IMR-90 (cell line): Measurements from ENCODE around the gene CATSPERZ. TPM values are rescaled to one million over a fixed set of nuclear protein-coding genes. Genes with fewer than 3 reads are reported as not detected.

Experiments used
- ATAC-seq: fragments of 200-7000 bp; cut with Tn5 transposase; 2 replicates; pipeline ENCODE4 v1.9.1; 2020; ENCODE audit warnings: low read depth, mild to moderate bottlenecking, moderate library complexity
- BruUV-seq: library from RNA; stranded (reverse); fragments of 400-500 nt; replicated peaks from 2 replicates; lab custom pipeline; 2021; lab: Mats Ljungman, UMichigan
- CTCF ChIA-PET: fragments of 300-600 bp; formaldehyde crosslinking; extraction: SDS; loops from one replicate; lab custom pipeline; 2021; ENCODE audit warnings: antibody characterized with exemption; lab: Yijun Ruan, JAX
- POLR2A ChIA-PET: fragments of 300-600 bp; sonication (Branson Sonifier 250); formaldehyde crosslinking; loops from one replicate; lab custom pipeline; 2022; ENCODE audit warnings: antibody characterized with exemption; ENCODE audit not compliant: unreplicated experiment; lab: Charles Lee
- DNase-seq: peaks from one replicate; pipeline ENCODE4 v3.0.0; 2013
- H2AFZ ChIP-seq: replicated peaks from 2 replicates; pipeline ENCODE3; 2013; ENCODE audit warnings: low read length, mild to moderate bottlenecking; ENCODE audit not compliant: poor library complexity
- H2AK5ac ChIP-seq: 2 replicates; pipeline ENCODE4 v1.6.1; 2013; ENCODE audit warnings: low read depth, low read length, inconsistent platforms
- H2AK9ac ChIP-seq: replicated peaks from 2 replicates; pipeline ENCODE3; 2013; ENCODE audit warnings: mild to moderate bottlenecking, low read depth, low read length, moderate library complexity; ENCODE audit not compliant: poor library complexity
- H2BK120ac ChIP-seq: 2 replicates; pipeline ENCODE4 v1.6.1; 2013; ENCODE audit warnings: low read depth, low read length, inconsistent platforms
- H2BK15ac ChIP-seq: 3 replicates; pipeline ENCODE4 v1.6.1; 2013; ENCODE audit warnings: low read depth, low read length, inconsistent platforms
- H2BK20ac ChIP-seq: 2 replicates; pipeline ENCODE4 v1.6.1; 2013; ENCODE audit warnings: low read depth, mild to moderate bottlenecking, inconsistent platforms, low read length, moderate library complexity
- H2BK5ac ChIP-seq: 2 replicates; pipeline ENCODE4 v1.6.1; 2013; ENCODE audit warnings: mild to moderate bottlenecking, low read depth, low read length, inconsistent platforms; ENCODE audit not compliant: poor library complexity, severe bottlenecking
- H3K14ac ChIP-seq: replicated peaks from 2 replicates; pipeline ENCODE4 v1.6.1; 2013; ENCODE audit warnings: low read depth, low read length, inconsistent platforms
- H3K18ac ChIP-seq: 2 replicates; pipeline ENCODE4 v1.6.1; 2013; ENCODE audit warnings: low read depth, low read length, control low read depth
- H3K23ac ChIP-seq: 2 replicates; pipeline ENCODE4 v1.6.1; 2013; ENCODE audit warnings: low read depth, low read length, inconsistent platforms
- H3K27ac ChIP-seq: 2 replicates; pipeline ENCODE4 v1.5.1; 2013; ENCODE audit warnings: mild to moderate bottlenecking, control low read depth, low read length; ENCODE audit not compliant: insufficient read depth
- H3K27me3 ChIP-seq: 2 replicates; pipeline ENCODE4 v1.6.1; 2013; ENCODE audit warnings: low read length; ENCODE audit not compliant: control insufficient read depth, insufficient read depth
- H3K36me3 ChIP-seq: 2 replicates; pipeline ENCODE4 v1.6.1; 2013; ENCODE audit warnings: low read length, mixed read lengths; ENCODE audit not compliant: control insufficient read depth, insufficient read depth
- H3K4ac ChIP-seq: 2 replicates; pipeline ENCODE4 v1.6.1; 2013; ENCODE audit warnings: low read depth, low read length, inconsistent platforms
- H3K4me1 ChIP-seq: 2 replicates; pipeline ENCODE4 v1.6.1; 2013; ENCODE audit warnings: low read length, mixed read lengths; ENCODE audit not compliant: control insufficient read depth, insufficient read depth
- H3K4me2 ChIP-seq: 2 replicates; pipeline ENCODE4 v1.6.1; 2013; ENCODE audit warnings: low read depth, mild to moderate bottlenecking, control low read depth, low read length, moderate library complexity
- H3K4me3 ChIP-seq: 2 replicates; pipeline ENCODE4 v1.5.1; 2013; ENCODE audit warnings: low read depth, mild to moderate bottlenecking, control low read depth, low read length, moderate library complexity; ENCODE audit not compliant: insufficient read depth
- H3K56ac ChIP-seq: 2 replicates; pipeline ENCODE4 v1.6.1; 2013; ENCODE audit warnings: low read length, inconsistent platforms; ENCODE audit not compliant: insufficient read depth; ENCODE audit errors: extremely low read depth
- H3K79me1 ChIP-seq, 2 experiments: 2 replicates each; pipeline ENCODE4 v1.6.1; 2013; ENCODE audit warnings: low read length in 2 of 2, inconsistent platforms in 1 of 2, low read depth in 1 of 2
- H3K9ac ChIP-seq: 2 replicates; pipeline ENCODE4 v1.6.1; 2013; ENCODE audit warnings: low read depth, low read length, control low read depth
- H3K9me1 ChIP-seq: 2 replicates; pipeline ENCODE4 v1.6.1; 2013; ENCODE audit warnings: low read length, inconsistent platforms; ENCODE audit not compliant: insufficient read depth
- H3K9me3 ChIP-seq: 2 replicates; pipeline ENCODE4 v1.6.1; 2013; ENCODE audit warnings: low read length; ENCODE audit not compliant: control insufficient read depth, insufficient read depth
- H4K20me1 ChIP-seq: 2 replicates; pipeline ENCODE4 v1.6.1; 2013; ENCODE audit warnings: low read length, inconsistent platforms; ENCODE audit not compliant: insufficient read depth
- H4K5ac ChIP-seq: 2 replicates; pipeline ENCODE4 v1.6.1; 2013; ENCODE audit warnings: mild to moderate bottlenecking, low read depth, low read length, control low read depth
- H4K8ac ChIP-seq, 2 experiments: 2 replicates each; pipeline ENCODE4 v1.6.1; 2013; ENCODE audit warnings: low read depth in 2 of 2, low read length in 2 of 2, control low read depth in 1 of 2, inconsistent platforms in 1 of 2
- H4K91ac ChIP-seq: 2 replicates; pipeline ENCODE4 v1.6.1; 2013; ENCODE audit warnings: low read depth, low read length, inconsistent platforms; ENCODE audit not compliant: insufficient read depth
- BHLHE40 ChIP-seq: fragments of 150-350 bp; IDR thresholded peaks from 2 replicates; pipeline ENCODE4 v1.6.1; 2016; ENCODE audit warnings: mild to moderate bottlenecking, low read depth, low read length
- CEBPB ChIP-seq: IDR thresholded peaks from 2 replicates; pipeline ENCODE4 v1.6.1; 2012; ENCODE audit warnings: low read depth, low read length, improper control_type of control experiment
- FOS ChIP-seq: fragments of 150-350 bp; IDR thresholded peaks from 2 replicates; pipeline ENCODE4 v1.6.1; 2016; ENCODE audit warnings: low read depth, low read length
- MAFK ChIP-seq: IDR thresholded peaks from 2 replicates; pipeline ENCODE4 v1.6.1; 2012; ENCODE audit warnings: low read depth, low read length, improper control_type of control experiment
- MAZ ChIP-seq: IDR thresholded peaks from 2 replicates; pipeline ENCODE4 v1.6.1; 2012; ENCODE audit warnings: low read depth, mild to moderate bottlenecking, low read length, improper control_type of control experiment, moderate library complexity, borderline replicate concordance
- MXI1 ChIP-seq: IDR thresholded peaks from 2 replicates; pipeline ENCODE4 v1.6.1; 2012; ENCODE audit warnings: low read depth, mild to moderate bottlenecking, low read length, moderate library complexity, borderline replicate concordance
- NFE2L2 ChIP-seq: fragments of 150-350 bp; IDR thresholded peaks from 2 replicates; pipeline ENCODE4 v1.6.1; 2016; ENCODE audit warnings: low read depth, mild to moderate bottlenecking, low read length
- POLR2A ChIP-seq: IDR thresholded peaks from 2 replicates; pipeline ENCODE4 v1.6.1; 2012; ENCODE audit warnings: mild to moderate bottlenecking, low read depth, low read length
- RAD21 ChIP-seq: IDR thresholded peaks from 2 replicates; pipeline ENCODE4 v1.6.1; 2012; ENCODE audit warnings: low read length, improper control_type of control experiment
- RFX5 ChIP-seq: IDR thresholded peaks from 2 replicates; pipeline ENCODE4 v1.8.0; 2012; ENCODE audit warnings: low read depth, mild to moderate bottlenecking, low read length, moderate library complexity
- SMC3 ChIP-seq: fragments of 150-350 bp; IDR thresholded peaks from 2 replicates; pipeline ENCODE4 v1.6.1; 2016; ENCODE audit warnings: low read depth, mild to moderate bottlenecking, antibody characterized with exemption, low read length, moderate library complexity
- WGBS, 2 experiments: methylation state at CpG; one replicate each; pipeline versions ENCODE4 v1.1.5 to v1.1.7; 2013; ENCODE audit warnings: missing lambda C conversion rate in 2 of 2; ENCODE audit not compliant: insufficient read length in 1 of 2; ENCODE audit errors: extremely low coverage in 2 of 2; 5-methylcytosine and 5-hydroxymethylcytosine counted together
- dilution Hi-C: fragments of 300-500 bp; cut with HindIII; formaldehyde crosslinking; loops from one replicate; pipeline ENCODE4 v1.14.3; 2018; ENCODE audit warnings: low sequenced_read_pairs; ENCODE audit not compliant: unreplicated experiment
- in situ Hi-C: fragments of 300-500 bp; cut with MboI; formaldehyde crosslinking; loops from 3 replicates; pipeline ENCODE4 v1.14.3; 2019; ENCODE audit warnings: low sequenced_read_pairs, inconsistent platforms, mixed read lengths
- intact Hi-C: fragments of 100-400 bp; cut with micrococcal nuclease; formaldehyde crosslinking; loops from 2 replicates; pipeline ENCODE4 v1.10.0; 2022
- polyA plus RNA-seq, 3 experiments: library from polyadenylated mRNA; depleted of rRNA; stranded (reverse); fragments of >200 nt; gene quantifications; 2 replicates each; pipeline ENCODE4 v1.2.3, GENCODE V29; 2012; ENCODE audit warnings: low replicate concordance in 1 of 3
- total RNA-seq: library from RNA; depleted of rRNA; stranded (reverse); fragments of >200 nt; gene quantifications from 2 replicates; pipeline ENCODE4 v1.2.3, GENCODE V29; 2012
- TF ChIP-seq, protein P1 (sequence below): conservative IDR thresholded peaks from 2 replicates; pipeline ENCODE4 v1.5.1; 2012; ENCODE audit warnings: mild to moderate bottlenecking, low read depth, low read length, improper control_type of control experiment
- TF ChIP-seq, protein P2 (sequence below): fragments of 150-350 bp; IDR thresholded peaks from 2 replicates; pipeline ENCODE4 v1.6.1; 2017; ENCODE audit warnings: mild to moderate bottlenecking, antibody characterized with exemption, low read length, low read depth

Gene CATSPERZ
- total and polyA plus RNA-seq, 2 of the 4 experiments (the other 2 are of a cell fraction): not detected

DNA sequence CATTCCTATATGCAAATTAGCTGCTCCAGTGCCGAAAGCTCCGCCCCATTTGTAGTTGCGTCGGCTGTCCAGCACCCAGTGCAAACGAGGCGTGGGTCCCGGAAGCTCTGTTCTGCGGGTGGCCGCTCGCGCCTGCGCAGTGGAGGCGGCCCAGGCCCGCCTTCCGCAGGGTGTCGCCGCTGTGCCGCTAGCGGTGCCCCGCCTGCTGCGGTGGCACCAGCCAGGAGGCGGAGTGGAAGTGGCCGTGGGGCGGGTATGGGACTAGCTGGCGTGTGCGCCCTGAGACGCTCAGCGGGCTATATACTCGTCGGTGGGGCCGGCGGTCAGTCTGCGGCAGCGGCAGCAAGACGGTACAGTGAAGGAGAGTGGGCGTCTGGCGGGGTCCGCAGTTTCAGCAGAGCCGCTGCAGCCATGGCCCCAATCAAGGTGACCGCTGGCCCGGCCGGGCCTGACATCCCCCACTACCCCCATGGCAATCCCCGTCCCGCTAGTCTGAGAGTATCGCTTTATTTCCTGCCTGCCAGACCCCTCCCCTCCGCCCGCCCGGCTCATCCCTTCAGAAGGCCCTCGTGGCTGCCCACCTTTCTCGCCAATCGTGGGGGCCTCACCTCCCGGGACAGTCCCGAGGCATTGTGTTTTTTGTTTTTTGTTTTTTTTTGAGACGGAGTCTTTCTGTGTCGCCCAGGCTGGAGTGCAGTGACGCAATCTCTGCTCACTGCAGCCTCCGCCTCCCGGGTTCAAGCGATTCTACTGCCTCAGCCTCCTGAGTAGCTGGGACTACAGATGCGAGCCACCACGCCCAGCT is 18.0 kb downstream of the CATSPERZ start, which contains the start of gene PRDX5:
TSS of gene PRDX5 (plus strand) at position 161 of the 805 bp plus-strand sequence. CDS start at position 256, 95 bp downstream.
- Histone ChIP-seq H2BK15ac (peak within 1 kb of the TSS; percentile 76; the same call in 1 of the 3 replicates), H3K9ac (peak within 1 kb of the TSS; percentile 91), H4K8ac (peak within 1 kb of the TSS; percentile 91 to 99), H3K4me3 (peak within 1 kb of the TSS; percentile 67), H4K91ac (peak within 1 kb of the TSS; percentile 94), H3K4me2 (peak within 1 kb of the TSS; percentile 95), H3K36me3 (peaks cover 31% of the 10 kb centered on the region), H3K9me1 (peaks cover 14% of the 10 kb centered on the region), H4K5ac (peak within 1 kb of the TSS; percentile 80), H2AK9ac (peak within 1 kb of the TSS; percentile 98), H3K27ac (peak within 1 kb of the TSS; percentile 79), H3K79me1 (peaks cover 7 to 34% of the 10 kb centered on the region in 2 experiments), H2AK5ac (peak within 1 kb of the TSS; percentile 96), H3K27me3 (no peaks in the 10 kb centered on the region), H2BK5ac (peak within 1 kb of the TSS; percentile 89), H3K9me3 (no peaks in the 10 kb centered on the region), H3K4me1 (peaks cover 6% of the 10 kb centered on the region), H3K23ac (peak within 1 kb of the TSS; percentile 92), H3K14ac (peak within 1 kb of the TSS; percentile 95), H2AFZ (peak within 1 kb of the TSS; percentile 85), H2BK120ac (peak within 1 kb of the TSS; percentile 76), H2BK20ac (peak within 1 kb of the TSS; percentile 69), H3K4ac (peak within 1 kb of the TSS; percentile 98), H4K20me1 (no peaks in the 10 kb centered on the region; the same call in 1 of the 2 replicates), H3K18ac (peak within 1 kb of the TSS; percentile 42), H3K56ac (peak within 1 kb of the TSS; percentile 93)
- TF ChIP-seq RFX5 (no peak), NFE2L2 (0 out of 2 replicates have a peak, but pooled peaks have one; percentile 1), RAD21 (peak; percentile 47), POLR2A (peak; percentile 66), MAFK (no peak), SMC3 (no peak), FOS (no peak), BHLHE40 (peak; percentile 56; the same call in 1 of the 2 replicates), MXI1 (peak; percentile 64; the same call in 1 of the 2 replicates), CEBPB (peak; percentile 83), MAZ (0 out of 2 replicates have a peak, but pooled peaks have one; percentile 18)
- TF ChIP-seq, protein P1, sequence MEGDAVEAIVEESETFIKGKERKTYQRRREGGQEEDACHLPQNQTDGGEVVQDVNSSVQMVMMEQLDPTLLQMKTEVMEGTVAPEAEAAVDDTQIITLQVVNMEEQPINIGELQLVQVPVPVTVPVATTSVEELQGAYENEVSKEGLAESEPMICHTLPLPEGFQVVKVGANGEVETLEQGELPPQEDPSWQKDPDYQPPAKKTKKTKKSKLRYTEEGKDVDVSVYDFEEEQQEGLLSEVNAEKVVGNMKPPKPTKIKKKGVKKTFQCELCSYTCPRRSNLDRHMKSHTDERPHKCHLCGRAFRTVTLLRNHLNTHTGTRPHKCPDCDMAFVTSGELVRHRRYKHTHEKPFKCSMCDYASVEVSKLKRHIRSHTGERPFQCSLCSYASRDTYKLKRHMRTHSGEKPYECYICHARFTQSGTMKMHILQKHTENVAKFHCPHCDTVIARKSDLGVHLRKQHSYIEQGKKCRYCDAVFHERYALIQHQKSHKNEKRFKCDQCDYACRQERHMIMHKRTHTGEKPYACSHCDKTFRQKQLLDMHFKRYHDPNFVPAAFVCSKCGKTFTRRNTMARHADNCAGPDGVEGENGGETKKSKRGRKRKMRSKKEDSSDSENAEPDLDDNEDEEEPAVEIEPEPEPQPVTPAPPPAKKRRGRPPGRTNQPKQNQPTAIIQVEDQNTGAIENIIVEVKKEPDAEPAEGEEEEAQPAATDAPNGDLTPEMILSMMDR: peak; percentile 48
- TF ChIP-seq, protein P2, sequence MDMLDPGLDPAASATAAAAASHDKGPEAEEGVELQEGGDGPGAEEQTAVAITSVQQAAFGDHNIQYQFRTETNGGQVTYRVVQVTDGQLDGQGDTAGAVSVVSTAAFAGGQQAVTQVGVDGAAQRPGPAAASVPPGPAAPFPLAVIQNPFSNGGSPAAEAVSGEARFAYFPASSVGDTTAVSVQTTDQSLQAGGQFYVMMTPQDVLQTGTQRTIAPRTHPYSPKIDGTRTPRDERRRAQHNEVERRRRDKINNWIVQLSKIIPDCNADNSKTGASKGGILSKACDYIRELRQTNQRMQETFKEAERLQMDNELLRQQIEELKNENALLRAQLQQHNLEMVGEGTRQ: no peak
- WGBS, 2 experiments: 0% methylated on average over 11 of the region's 61 CpGs; no CpG with 5 or more reads in 1 of the 2 experiments
- POLR2A ChIA-PET: interaction anchor here (0.6 to 1.0 kb wide), 7 partner anchors 13 to 71 kb away, joined by 3 to 4 read pairs (median 3); partner anchors contain the start of gene ESRRA
- in situ Hi-C loops (no loop called here), dilution Hi-C loops (no loop called here), intact Hi-C loops (loop anchor here (1.0 kb wide), 1 partner anchor 37 kb away; no protein-coding TSS in a partner anchor)
- peak; percentile 94 for DNase-seq
- ATAC-seq: peak; percentile 92
- BruUV-seq: no TSS peak
- CTCF ChIA-PET: interaction anchor here (0.5 to 2.3 kb wide), 7 partner anchors 14 to 47 kb away, joined by 3 to 27 read pairs (median 6); no protein-coding TSS in a partner anchor
